Measurements from ENCODE around the gene CLDN18. TPM values are rescaled to one million over a fixed set of nuclear protein-coding genes. Genes with fewer than 3 reads are reported as not detected.

CLDN18 gene
- total and polyA plus RNA-seq, 2 donors (not counting 1 experiment from before 2014, with no cell fraction given) = not detected

DNA sequence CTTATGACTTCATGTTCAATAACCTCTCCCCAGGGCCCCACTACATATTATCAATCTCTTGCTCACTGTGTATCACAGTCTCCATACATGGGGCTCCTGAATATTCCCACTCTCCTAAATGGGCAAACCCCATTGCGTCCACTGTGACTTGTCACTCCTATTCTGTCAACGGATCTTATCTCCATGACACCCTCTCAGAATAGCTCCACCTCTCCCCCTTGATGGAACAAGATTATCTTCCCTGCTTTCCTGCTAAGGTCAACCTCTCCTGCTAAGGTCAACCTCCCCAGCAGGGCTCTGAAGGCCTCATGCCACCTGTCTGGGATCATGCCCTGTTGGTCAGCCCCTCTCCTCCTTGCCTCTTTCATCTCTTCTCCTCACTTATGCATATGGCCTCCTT lies 1.8 kb downstream of the CLDN18 start:
- Histone ChIP-seq H3K4me1 (ENCODE audit: control insufficient read depth in 2 of 2, insufficient read depth in 2 of 2, low read length in 2 of 2) (no peaks in the 10 kb centered on the region), H3K4me2 (replicated peaks; ENCODE audit: low read depth, low read length, poor library complexity, severe bottlenecking) (no peak overlapping the region), H4K20me1 (ENCODE audit: control insufficient read depth, insufficient read depth, low read length, poor library complexity, severe bottlenecking) (no peaks in the 10 kb centered on the region), H3K27me3 (replicated peaks in 1 of 4; ENCODE audit: control extremely low read depth in 1 of 4, control insufficient read depth in 3 of 4, insufficient read depth in 4 of 4, low read length in 3 of 4) (no peaks in the 10 kb centered on the region), H3K4me3 (ENCODE audit: control extremely low read depth in 1 of 5, extremely low read depth in 1 of 5, insufficient read depth in 1 of 5, low read depth in 2 of 5, low read length in 4 of 5) (no peak overlapping the region), H2AFZ (ENCODE audit: insufficient read depth, low read depth, low read length, poor library complexity, severe bottlenecking) (no peak overlapping the region), H3K9me3 (ENCODE audit: control extremely low read depth in 1 of 3, control insufficient read depth in 2 of 3, insufficient read depth in 1 of 3, low read length in 2 of 3) (no peaks in the 10 kb centered on the region), H3K36me3 (replicated peaks in 1 of 2; ENCODE audit: control extremely low read depth in 1 of 2, control insufficient read depth in 1 of 2, extremely low read depth in 1 of 2, insufficient read depth in 2 of 2, low read length in 1 of 2) (no peaks in the 10 kb centered on the region), H3K9ac (ENCODE audit: low read length) (no peak overlapping the region), H3K79me2 (ENCODE audit: control insufficient read depth, insufficient read depth, low read length) (no peaks in the 10 kb centered on the region), H3K27ac (ENCODE audit: low read length in 2 of 2) (no peak overlapping the region)
- intact Hi-C loops (cut with micrococcal nuclease) = no loop called here
- WGBS (ENCODE audit: insufficient coverage) = 81% methylated on average over 2 of the region's 2 CpGs
- ChIA-PET CTCF (no interaction called here), POLR2A (no interaction called here)
- ATAC-seq (ENCODE audit: low read depth) (no peak), DNase-seq (no peak)
- no peak overlapping the region for H3K4me3 Mint-ChIP-seq
- no peak for TF ChIP-seq EZH2 (IDR thresholded peaks at IDR 0.05; ENCODE audit: borderline replicate concordance, insufficient read depth, low read depth, low read length, poor library complexity, severe bottlenecking)
- TF ChIP-seq, protein P1, sequence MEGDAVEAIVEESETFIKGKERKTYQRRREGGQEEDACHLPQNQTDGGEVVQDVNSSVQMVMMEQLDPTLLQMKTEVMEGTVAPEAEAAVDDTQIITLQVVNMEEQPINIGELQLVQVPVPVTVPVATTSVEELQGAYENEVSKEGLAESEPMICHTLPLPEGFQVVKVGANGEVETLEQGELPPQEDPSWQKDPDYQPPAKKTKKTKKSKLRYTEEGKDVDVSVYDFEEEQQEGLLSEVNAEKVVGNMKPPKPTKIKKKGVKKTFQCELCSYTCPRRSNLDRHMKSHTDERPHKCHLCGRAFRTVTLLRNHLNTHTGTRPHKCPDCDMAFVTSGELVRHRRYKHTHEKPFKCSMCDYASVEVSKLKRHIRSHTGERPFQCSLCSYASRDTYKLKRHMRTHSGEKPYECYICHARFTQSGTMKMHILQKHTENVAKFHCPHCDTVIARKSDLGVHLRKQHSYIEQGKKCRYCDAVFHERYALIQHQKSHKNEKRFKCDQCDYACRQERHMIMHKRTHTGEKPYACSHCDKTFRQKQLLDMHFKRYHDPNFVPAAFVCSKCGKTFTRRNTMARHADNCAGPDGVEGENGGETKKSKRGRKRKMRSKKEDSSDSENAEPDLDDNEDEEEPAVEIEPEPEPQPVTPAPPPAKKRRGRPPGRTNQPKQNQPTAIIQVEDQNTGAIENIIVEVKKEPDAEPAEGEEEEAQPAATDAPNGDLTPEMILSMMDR (IDR thresholded peaks at IDR 0.05) = no peak
- H3K9me3 Mint-ChIP-seq (ENCODE audit: insufficient read depth) = peaks cover 2% of the 10 kb centered on the region
- H3K4me1 Mint-ChIP-seq = no peaks in the 10 kb centered on the region
- H3K27ac Mint-ChIP-seq = no peak overlapping the region
- peaks cover 3% of the 10 kb centered on the region for H3K27me3 Mint-ChIP-seq

DNA sequence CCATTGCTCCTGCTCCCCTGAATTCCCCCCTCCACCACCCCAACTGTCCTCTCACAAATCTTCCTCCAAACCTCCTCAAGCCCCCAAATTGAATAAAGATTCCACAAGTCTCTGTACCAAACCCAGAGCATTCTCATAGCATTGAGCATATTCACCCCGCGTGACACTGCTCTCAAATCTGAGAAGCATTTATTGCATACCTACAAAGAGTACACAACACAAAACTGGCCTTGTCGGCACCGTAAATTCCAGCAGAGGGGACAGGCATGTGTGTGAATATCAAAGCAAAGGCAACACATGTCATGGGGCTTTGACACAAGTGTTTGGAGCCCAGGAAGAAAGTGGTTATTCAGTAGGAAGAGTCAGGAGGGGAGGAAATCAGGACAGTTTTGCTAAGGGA lies 2.6 kb downstream of the CLDN18 start:
- no peak for TF ChIP-seq EZH2 (IDR thresholded peaks at IDR 0.05; ENCODE audit: borderline replicate concordance, insufficient read depth, low read depth, low read length, poor library complexity, severe bottlenecking)
- TF ChIP-seq, protein P1 (IDR thresholded peaks at IDR 0.05) = no peak
- Histone ChIP-seq H3K27ac (ENCODE audit: low read length in 2 of 2) (no peak overlapping the region), H2AFZ (ENCODE audit: insufficient read depth, low read depth, low read length, poor library complexity, severe bottlenecking) (no peak overlapping the region), H3K27me3 (replicated peaks in 1 of 4; ENCODE audit: control extremely low read depth in 1 of 4, control insufficient read depth in 3 of 4, insufficient read depth in 4 of 4, low read length in 3 of 4) (no peaks in the 10 kb centered on the region), H4K20me1 (ENCODE audit: control insufficient read depth, insufficient read depth, low read length, poor library complexity, severe bottlenecking) (no peaks in the 10 kb centered on the region), H3K9ac (ENCODE audit: low read length) (no peak overlapping the region), H3K9me3 (ENCODE audit: control extremely low read depth in 1 of 3, control insufficient read depth in 2 of 3, insufficient read depth in 1 of 3, low read length in 2 of 3) (no peaks in the 10 kb centered on the region), H3K4me1 (ENCODE audit: control insufficient read depth in 2 of 2, insufficient read depth in 2 of 2, low read length in 2 of 2) (no peaks in the 10 kb centered on the region), H3K79me2 (ENCODE audit: control insufficient read depth, insufficient read depth, low read length) (no peaks in the 10 kb centered on the region), H3K36me3 (replicated peaks in 1 of 2; ENCODE audit: control extremely low read depth in 1 of 2, control insufficient read depth in 1 of 2, extremely low read depth in 1 of 2, insufficient read depth in 2 of 2, low read length in 1 of 2) (no peaks in the 10 kb centered on the region), H3K4me3 (ENCODE audit: control extremely low read depth in 1 of 5, extremely low read depth in 1 of 5, insufficient read depth in 1 of 5, low read depth in 2 of 5, low read length in 4 of 5) (no peak overlapping the region), H3K4me2 (replicated peaks; ENCODE audit: low read depth, low read length, poor library complexity, severe bottlenecking) (no peak overlapping the region)
- DNase-seq = no peak
- 94% methylated on average over 3 of the region's 4 CpGs for WGBS (ENCODE audit: insufficient coverage)
- H3K4me1 Mint-ChIP-seq = no peaks in the 10 kb centered on the region
- ATAC-seq (ENCODE audit: low read depth) = no peak
- no peak overlapping the region for H3K4me3 Mint-ChIP-seq
- CTCF ChIA-PET = no interaction called here
- intact Hi-C loops (cut with micrococcal nuclease) = no loop called here
- peaks cover 3% of the 10 kb centered on the region for H3K27me3 Mint-ChIP-seq
- no peak overlapping the region for H3K27ac Mint-ChIP-seq
- H3K9me3 Mint-ChIP-seq (ENCODE audit: insufficient read depth) = no peaks in the 10 kb centered on the region
- POLR2A ChIA-PET = no interaction called here

Data from B cell (primary cell).